ENCODE measurements around the gene TSPYL1.

- TF ChIP-seq, protein P1, sequence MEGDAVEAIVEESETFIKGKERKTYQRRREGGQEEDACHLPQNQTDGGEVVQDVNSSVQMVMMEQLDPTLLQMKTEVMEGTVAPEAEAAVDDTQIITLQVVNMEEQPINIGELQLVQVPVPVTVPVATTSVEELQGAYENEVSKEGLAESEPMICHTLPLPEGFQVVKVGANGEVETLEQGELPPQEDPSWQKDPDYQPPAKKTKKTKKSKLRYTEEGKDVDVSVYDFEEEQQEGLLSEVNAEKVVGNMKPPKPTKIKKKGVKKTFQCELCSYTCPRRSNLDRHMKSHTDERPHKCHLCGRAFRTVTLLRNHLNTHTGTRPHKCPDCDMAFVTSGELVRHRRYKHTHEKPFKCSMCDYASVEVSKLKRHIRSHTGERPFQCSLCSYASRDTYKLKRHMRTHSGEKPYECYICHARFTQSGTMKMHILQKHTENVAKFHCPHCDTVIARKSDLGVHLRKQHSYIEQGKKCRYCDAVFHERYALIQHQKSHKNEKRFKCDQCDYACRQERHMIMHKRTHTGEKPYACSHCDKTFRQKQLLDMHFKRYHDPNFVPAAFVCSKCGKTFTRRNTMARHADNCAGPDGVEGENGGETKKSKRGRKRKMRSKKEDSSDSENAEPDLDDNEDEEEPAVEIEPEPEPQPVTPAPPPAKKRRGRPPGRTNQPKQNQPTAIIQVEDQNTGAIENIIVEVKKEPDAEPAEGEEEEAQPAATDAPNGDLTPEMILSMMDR (conservative IDR thresholded peaks at IDR 0.05; ENCODE audit: low read length), result no peak
- no peak for TF ChIP-seq EZH2phosphoT487 (IDR thresholded peaks at IDR 0.05; ENCODE audit: borderline replicate concordance)
Observed at GRCh38 chr6:116290799-116291198, 11.1 kb upstream of the TSPYL1 start.

All from Loucy (cell line).